MG63 (cell line): Measurements from ENCODE around the gene SMIM41. TPM values are rescaled to one million over a fixed set of nuclear protein-coding genes. Genes with fewer than 3 reads are reported as not detected.
"Not testable (repeated sequence)": the region's sequence is repeated elsewhere in the genome, so short reads cannot be mapped to it uniquely, and the experiment has no call there.

Experiments
- DNase-seq: peaks from one replicate; pipeline ENCODE4 v3.0.0-alpha.2; 2020
- H3K27me3 ChIP-seq: fragments of 250-450 bp; sonication (Bioruptor Pico); 2 replicates; pipeline ENCODE4 v1.5.1; 2020; ENCODE audit warnings: mild to moderate bottlenecking, moderate library complexity
- H3K36me3 ChIP-seq: fragments of 250-450 bp; sonication (Bioruptor Pico); 2 replicates; pipeline ENCODE4 v1.5.1; 2020; ENCODE audit warnings: mild to moderate bottlenecking, moderate library complexity
- H3K4me3 ChIP-seq: fragments of 250-450 bp; sonication (Bioruptor Pico); 2 replicates; pipeline ENCODE4 v1.5.1; 2020; ENCODE audit warnings: mild to moderate bottlenecking, moderate library complexity
- H3K9me3 ChIP-seq: fragments of 250-450 bp; sonication (Bioruptor Pico); 2 replicates; pipeline ENCODE4 v1.5.1; 2020; ENCODE audit warnings: mild to moderate bottlenecking, moderate library complexity
- total RNA-seq: library from RNA; depleted of rRNA; stranded (reverse); fragments of >200 nt; shearing (Covaris generic); gene quantifications from 2 replicates; pipeline ENCODE4 v1.2.3, GENCODE V29; 2014; ENCODE audit warnings: low replicate concordance

SMIM41 gene
- total RNA-seq, 1 experiment from 2014 or later, result not detected

- Histone ChIP-seq H3K36me3 (no peaks in the 10 kb centered on the region), H3K9me3 (no peaks in the 10 kb centered on the region), H3K4me3 (no peak overlapping the region), H3K27me3 (peaks cover 11% of the 10 kb centered on the region)
- no peak for DNase-seq
These were observed 8.7 kb downstream of the SMIM41 start for GRCh38 chr12:52087961-52088820.

DNA sequence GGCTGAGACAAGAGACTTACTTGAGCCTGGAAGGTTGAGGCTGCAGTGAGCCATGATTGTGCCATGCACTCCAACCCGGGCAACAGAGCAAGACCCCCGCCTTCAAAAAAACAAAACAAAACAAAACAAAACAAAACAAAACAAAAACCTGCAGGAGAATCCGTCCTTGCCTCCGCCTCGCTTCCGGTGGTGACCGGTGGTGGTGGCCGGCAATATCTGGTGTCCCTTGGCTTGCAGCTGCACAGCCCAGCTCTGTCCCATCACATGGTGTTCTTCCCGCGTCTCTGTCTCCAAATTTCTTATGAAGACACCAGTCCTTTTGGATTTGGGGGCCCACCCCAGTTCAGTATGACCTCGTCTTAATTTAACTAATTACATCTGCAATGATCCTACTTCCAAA is 10.0 kb downstream of the SMIM41 start:
- DNase-seq, result no peak

DNA sequence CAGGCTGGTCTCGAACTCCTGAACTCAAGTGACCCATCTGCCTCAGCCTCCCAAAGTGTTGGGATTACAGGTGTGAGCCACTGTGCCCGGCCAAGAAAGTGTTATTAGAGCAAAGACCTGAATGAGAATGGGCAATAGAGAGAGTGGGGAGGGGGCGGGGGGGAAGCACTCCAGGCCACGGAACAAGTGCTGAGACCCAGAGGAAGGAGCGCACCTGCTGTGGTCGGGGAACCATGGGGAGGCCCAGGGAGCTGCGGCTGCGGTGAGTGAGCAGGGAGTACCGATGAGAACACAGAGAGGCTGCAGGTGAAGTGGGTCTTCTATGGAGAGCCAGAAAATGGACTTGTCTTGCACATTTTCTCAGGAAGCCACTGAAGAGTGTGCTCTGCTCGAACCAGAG is 10.8 kb downstream of the SMIM41 start:
- Histone ChIP-seq H3K4me3 (no peak overlapping the region), H3K9me3 (no peaks in the 10 kb centered on the region), H3K36me3 (no peaks in the 10 kb centered on the region), H3K27me3 (peaks cover 11% of the 10 kb centered on the region)
- DNase-seq, result no peak

More for the DNA sequence above, 10.0 kb downstream of the SMIM41 start:
- Histone ChIP-seq H3K27me3 (peaks cover 11% of the 10 kb centered on the region), H3K9me3 (no peaks in the 10 kb centered on the region), H3K36me3 (no peaks in the 10 kb centered on the region), H3K4me3 (no peak overlapping the region)

DNA sequence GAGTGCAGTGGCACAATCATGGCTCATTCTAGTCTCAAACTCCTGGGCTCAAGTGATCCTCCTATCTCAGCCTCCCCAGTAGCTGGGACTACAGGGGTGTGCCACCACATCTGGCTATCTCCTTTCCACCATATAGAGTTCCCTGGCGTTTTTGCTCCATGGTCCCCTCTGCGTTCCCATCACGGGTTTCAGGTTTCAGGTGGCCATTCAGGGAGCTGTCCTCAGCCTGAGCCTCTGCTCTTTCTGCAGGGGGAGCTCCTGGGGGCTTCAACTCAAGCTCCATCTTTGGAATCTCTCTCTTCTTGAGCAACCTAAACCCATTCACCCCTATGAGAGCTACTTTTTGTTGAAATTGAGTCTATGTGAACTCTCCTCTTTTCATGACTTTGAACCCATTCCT is 11.6 kb downstream of the SMIM41 start:
- peaks cover 11% of the 10 kb centered on the region for H3K27me3 ChIP-seq
- no peak for DNase-seq
- H3K4me3 ChIP-seq, result no peak overlapping the region
- H3K36me3 ChIP-seq, result no peaks in the 10 kb centered on the region
- no peaks in the 10 kb centered on the region for H3K9me3 ChIP-seq

GRCh38 chr12:52091869-52092268 is 12.4 kb downstream of the SMIM41 start:
- Histone ChIP-seq H3K27me3 (peaks cover 11% of the 10 kb centered on the region), H3K4me3 (no peak overlapping the region), H3K9me3 (no peaks in the 10 kb centered on the region), H3K36me3 (no peaks in the 10 kb centered on the region)
- DNase-seq, result no peak

- no peak for DNase-seq
- Histone ChIP-seq H3K27me3 (peaks cover 15% of the 10 kb centered on the region), H3K4me3 (no peak overlapping the region), H3K9me3 (no peaks in the 10 kb centered on the region), H3K36me3 (no peaks in the 10 kb centered on the region)
These were observed 13.8 kb downstream of the SMIM41 start for GRCh38 chr12:52093346-52093745.

DNA sequence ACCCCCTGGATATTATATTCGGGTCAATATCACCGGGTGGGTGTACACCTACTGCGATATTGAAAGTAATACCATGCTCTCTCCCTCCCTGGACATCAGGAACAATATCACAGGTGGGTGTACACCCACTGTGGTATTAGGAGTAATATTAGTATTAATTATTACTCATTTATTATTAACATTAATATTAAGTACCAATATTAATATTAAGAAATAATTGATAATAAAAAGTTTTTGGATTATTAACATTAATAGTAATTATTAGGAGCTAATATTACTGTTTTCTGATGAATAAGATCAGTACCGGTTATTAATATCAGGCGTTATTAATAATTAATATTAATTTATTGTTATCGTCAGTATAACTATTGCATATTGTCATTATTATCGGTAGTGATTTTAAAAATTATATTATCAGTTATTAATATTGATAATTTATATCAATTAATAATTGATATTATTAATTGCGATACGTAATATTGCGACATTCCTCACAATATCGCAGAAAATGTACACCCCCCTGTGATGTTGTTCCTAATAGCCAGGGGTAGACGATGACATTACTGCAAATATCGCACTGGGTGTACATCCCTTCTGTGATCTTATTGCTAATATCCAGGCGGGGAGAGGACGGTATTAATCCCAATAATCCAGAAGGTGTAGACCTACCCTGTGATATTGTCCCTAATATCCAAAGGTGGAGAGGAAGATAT is 17.0 kb downstream of the SMIM41 start:
- no peak for DNase-seq
- H3K36me3 ChIP-seq, result no peaks in the 10 kb centered on the region
- peaks cover 24% of the 10 kb centered on the region for H3K27me3 ChIP-seq
- H3K4me3 ChIP-seq, result no peak overlapping the region
- H3K9me3 ChIP-seq, result no peaks in the 10 kb centered on the region

DNA sequence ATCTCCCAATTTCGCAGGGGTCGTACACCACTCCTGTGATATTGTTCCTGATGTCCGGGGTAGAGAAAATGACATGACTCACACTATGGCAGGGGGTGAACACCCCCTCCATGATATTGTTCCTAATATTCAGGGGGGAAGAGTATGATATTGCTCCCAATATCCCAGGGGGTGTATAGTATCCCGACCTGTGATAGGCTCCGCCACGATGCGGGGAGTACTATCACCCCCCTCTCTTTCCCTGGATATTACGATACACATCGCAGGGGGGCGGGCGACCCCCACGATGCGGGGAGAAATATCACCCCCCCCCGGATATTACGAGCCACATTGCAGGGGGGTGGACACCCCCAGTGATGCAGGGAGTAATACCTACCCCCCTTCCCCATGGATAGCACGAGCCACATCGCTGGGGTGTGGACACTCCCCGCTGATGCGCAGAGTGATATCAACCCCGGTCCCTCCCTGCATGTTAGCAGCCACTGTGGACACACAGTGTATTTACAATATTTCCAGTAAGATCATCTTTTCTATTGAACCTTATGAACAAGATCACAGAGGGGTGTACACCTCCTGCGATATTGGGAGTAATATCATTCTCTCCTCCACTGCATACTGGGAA is 17.7 kb downstream of the SMIM41 start:
- DNase-seq, result no peak
- H3K9me3 ChIP-seq, result no peaks in the 10 kb centered on the region
- H3K36me3 ChIP-seq, result no peaks in the 10 kb centered on the region
- peaks cover 17% of the 10 kb centered on the region for H3K27me3 ChIP-seq
- H3K4me3 ChIP-seq, result no peak overlapping the region

GRCh38 chr12:52104431-52105089 is 25.1 kb downstream of the SMIM41 start:
- not testable (repeated sequence) for H3K27me3 ChIP-seq, H3K4me3 ChIP-seq, H3K9me3 ChIP-seq, H3K36me3 ChIP-seq, DNase-seq

- not testable (repeated sequence) for H3K36me3 ChIP-seq, H3K27me3 ChIP-seq, H3K4me3 ChIP-seq, H3K9me3 ChIP-seq, DNase-seq
These were observed 37.0 kb downstream of the SMIM41 start for GRCh38 chr12:52116222-52117125.

- not testable (repeated sequence) for DNase-seq, H3K27me3 ChIP-seq, H3K4me3 ChIP-seq, H3K9me3 ChIP-seq, H3K36me3 ChIP-seq
These were observed 38.4 kb downstream of the SMIM41 start for GRCh38 chr12:52117806-52118475.

DNA sequence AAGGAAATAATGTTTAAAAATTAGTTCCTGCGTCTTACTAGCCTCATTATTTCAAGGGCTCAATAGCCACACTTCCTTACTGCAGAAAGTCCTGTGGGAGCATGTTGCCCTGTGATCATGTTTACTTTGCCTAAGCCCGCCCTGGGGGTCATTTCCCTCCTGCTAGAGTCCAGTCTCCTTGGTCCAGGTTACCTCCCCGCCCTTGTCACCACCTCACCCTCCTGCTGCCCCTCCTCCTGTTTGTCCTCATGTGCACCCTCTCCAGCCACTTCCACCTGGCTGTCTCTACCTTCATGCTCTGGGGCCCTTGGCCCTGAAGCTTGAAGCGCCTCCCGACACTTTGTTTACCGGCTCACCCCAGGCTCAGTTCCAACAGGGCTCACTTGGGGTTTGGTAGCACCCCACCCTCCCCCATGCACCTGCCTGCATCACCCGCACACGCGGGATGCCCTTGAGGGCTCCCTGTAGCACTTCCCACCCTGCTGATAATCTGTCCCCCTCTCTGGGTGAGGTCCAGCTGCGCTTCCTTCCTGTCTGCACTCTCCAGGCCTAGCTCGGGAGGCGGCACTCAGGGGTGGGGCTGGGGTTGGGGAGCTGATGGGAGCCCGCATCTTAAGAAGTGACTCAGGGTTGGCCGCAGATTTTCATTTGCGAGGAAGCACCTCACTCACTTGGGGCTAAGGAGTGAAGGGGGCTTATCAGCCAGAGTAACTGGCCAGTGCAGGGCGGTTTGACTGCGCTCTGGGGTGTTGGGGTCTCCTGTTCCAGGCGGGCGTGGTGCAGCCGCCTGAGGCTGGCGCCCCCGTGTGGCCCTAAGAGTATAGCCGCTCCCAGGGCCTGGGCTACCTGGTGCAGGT is 40.1 kb downstream of the SMIM41 start:
- no peak overlapping the region for H3K4me3 ChIP-seq
- H3K27me3 ChIP-seq, result no peaks in the 10 kb centered on the region
- no peaks in the 10 kb centered on the region for H3K9me3 ChIP-seq
- DNase-seq, result no peak
- H3K36me3 ChIP-seq, result no peaks in the 10 kb centered on the region

DNA sequence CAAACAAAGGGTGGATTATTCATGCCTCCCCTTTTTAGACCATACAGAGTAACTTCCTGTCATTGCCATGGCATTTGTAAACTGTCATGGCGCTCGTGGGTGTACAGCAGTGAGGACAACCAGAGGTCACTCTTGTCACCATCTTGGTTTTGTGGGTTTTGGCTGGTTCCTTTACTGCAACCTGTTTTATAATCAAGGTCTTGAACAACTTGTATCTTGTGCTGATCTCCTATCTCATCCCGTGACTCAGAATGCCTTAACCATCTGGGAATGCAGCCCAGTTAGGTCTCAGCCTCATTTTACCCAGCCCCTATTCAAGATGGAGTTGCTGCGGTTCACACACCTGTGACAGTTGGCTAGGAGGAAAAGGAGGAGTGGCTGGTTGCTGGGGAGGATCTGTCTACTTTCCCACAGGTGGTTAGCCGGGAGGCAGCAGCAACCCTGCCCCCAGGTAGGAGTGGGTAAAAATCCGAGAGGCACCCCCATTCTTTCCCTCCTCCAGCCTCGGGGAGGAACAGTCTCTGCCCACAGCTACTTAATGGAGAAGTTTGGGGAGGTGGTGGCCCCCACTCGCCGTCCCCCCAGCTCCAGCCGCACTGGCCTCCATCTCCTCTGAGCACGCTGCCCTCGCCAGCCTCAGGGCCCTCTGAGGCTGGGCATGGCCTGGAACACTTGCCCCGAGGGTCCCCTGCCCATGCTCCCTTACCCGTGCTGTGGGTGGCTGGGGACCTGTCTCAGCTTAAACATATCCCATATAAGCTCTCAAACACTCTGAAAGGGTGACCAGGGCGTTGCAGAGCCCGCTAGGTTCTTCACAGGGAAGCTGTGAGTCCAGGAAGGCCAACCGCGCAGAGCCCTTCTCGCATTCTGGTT is 41.7 kb downstream of the SMIM41 start:
- Histone ChIP-seq H3K4me3 (no peak overlapping the region), H3K27me3 (no peaks in the 10 kb centered on the region), H3K36me3 (no peaks in the 10 kb centered on the region), H3K9me3 (no peaks in the 10 kb centered on the region)
- DNase-seq, result no peak
